ENCODE results near the gene C18orf63.
A peak's percentile ranks its signal among the peaks of the same experiment; 100 is the strongest.

The C18orf63 gene

GRCh38 chr18:74328206-74328605, 12.6 kb downstream of the C18orf63 start:
- DNase-seq (ENCODE audit: low spot score): no peak

- no peak for DNase-seq (ENCODE audit: low spot score)
These were observed 14.1 kb downstream of the C18orf63 start for GRCh38 chr18:74329688-74330205.

DNA sequence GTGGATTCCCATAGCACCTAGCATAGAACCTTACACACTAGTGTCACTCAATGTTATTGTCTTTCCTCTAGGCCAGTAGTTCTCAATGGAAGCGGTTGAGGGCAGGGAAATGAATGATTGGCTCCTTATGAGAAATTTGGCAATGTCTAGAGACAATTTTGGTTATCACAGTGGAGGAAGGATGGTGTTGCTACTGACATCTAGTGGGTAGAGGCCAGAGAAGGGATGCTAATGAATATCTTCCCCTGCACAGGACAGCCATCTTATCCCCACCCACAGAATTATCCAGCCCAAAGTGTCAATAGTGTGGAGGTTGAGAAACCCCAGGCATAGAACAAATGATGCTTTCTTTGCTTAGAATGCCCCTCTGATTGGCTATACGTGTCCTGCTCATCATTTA, 15.8 kb downstream of the C18orf63 start:
- no peak for DNase-seq (ENCODE audit: low spot score)

DNA sequence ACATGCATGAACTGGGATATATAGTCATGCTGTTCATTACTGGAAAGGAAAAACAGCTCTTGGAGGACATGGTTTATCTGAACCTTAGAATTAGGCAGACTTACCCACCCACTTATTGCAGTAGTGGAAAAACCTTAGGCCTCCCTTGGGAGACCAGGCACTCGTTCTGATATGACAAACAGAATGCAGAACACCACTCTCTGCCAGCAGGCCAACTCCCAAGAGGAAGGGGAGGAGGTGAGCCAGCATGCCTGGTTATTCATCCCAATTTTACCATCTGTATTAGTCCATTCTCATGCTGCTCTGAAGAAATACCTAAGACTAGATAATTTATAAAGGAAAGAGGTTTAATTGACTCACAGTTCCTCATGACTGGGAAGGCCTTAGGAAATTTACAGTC, 17.5 kb downstream of the C18orf63 start:
- no peak for DNase-seq (ENCODE audit: low spot score)

DNA sequence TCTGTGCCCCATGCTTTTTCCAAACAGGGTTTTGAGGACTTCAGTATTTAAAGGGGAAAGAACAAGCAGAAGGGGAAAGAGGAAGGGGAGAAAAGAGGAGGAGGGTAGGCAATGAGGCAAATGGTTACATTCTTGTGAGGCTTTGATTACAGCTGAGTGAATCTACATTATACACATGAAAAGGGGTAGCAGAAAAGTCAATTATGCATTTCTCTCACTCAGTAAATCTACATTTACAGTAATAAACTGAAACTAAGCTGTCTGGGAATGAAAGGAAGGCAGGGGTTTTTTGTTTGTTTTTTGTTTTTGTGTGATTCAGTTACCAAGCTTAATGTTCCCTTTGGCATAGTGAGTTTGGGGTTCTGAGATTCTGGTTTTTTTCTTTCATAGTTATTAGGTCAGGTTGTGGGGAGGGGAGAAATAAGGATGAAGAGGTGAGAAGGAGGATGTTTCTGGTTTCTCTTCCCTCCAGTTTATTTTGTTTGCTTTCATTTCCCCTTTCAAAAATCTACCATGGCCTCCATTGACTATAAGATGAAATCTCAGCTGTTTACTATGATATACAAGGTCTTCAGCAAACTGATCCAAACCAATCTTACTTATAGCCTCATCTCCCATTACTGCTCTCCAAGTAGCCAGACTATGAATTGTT, 18.7 kb downstream of the C18orf63 start:
- no peak for DNase-seq (ENCODE audit: low spot score)

GRCh38 chr18:74336656-74337055, 21.0 kb downstream of the C18orf63 start:
- no peak for DNase-seq (ENCODE audit: low spot score)

DNA sequence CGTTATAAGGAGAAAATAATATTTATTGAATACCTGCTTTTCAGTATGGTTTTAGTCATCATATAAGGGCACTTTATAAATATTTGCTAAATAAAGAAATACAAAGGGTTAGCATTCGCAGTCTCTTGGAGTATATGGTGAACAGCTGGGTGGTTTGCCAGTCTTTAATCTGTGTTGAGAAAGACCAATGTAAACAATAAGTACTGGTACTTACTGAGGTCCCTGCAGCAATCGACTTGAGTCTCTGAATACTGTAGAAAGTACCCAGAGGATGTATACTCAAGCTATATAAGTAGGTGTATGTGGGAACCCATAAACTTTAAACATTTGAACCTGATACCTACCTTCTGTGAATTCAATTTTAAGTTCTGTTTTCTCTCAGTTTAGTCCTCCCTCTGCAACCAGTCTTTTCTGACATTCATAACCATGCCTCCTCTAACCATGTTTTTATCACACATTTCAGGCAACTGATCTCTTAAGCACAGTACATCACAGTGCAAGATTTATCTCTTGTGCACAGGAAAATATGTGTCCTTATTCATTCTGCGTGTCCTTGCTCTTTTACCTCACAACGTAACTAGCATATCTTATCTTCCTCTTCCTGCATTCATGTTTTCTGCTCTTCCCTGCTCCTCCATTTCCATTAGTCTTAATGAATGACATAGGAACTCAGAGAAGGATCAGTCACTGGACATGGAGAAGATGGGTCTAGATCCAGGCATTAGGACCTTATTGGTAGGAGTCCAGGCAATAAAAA, 21.7 kb downstream of the C18orf63 start:
- DNase-seq (ENCODE audit: low spot score): no peak

DNA sequence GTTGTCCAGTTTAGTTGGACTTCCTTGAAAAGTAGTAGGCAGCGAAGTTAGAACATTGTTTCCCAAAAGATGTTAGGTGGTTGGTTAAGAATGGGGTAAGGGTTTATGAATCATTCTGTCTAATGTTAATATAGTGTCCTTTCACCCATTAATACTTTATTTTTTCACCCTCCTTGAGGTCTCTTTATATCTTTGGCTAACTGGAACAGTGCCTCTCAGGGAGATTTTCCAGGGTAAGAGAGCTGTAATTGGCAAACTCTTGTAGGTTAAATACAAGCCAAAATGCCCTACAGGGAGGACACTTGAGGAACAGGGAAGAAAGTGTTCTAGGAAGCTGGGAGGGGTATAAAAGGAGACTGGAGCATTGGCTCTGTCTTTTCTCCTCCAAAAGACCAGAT, 22.3 kb downstream of the C18orf63 start:
- no peak for DNase-seq (ENCODE audit: low spot score)

DNA sequence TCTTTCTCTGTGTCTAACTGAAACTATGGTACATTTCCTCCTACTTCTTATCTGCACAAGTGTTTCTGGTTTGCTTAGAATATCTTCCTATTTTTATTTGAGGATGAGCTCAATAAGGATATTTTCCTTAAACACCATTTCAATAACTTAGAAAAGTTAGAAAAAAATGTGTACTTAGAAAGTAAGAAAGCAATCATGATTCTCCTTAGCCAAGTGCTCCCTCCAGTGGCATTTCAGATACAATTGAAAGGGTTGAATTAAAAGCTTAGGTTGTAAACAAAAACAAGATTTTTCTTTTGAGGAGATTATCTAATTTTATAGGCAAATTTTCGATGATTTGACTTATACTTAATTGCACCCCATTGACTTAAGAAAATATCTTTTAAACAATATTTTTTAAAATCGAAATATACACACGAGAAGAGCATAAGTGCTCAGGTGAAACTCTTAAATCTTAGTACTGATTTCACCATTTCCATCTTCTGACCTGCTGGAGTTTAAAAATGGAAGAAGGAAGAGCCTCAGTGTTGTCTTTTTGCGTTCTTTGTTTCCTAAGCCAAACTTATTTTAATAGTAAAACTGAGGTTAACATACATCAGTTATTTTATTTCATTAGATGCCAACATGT, 26.9 kb downstream of the C18orf63 start:
- peak; percentile 59 for DNase-seq (ENCODE audit: low spot score)

- DNase-seq (ENCODE audit: low spot score): no peak
These were observed 30.6 kb downstream of the C18orf63 start for GRCh38 chr18:74346206-74346605.

- DNase-seq (ENCODE audit: low spot score): no peak
These were observed 32.9 kb downstream of the C18orf63 start for GRCh38 chr18:74348581-74348980.

GRCh38 chr18:74351354-74351753, 35.7 kb downstream of the C18orf63 start:
- DNase-seq (ENCODE audit: low spot score): no peak

GRCh38 chr18:74353169-74353775, 37.6 kb downstream of the C18orf63 start:
- peak; percentile 58 for DNase-seq (ENCODE audit: low spot score)

GRCh38 chr18:74356959-74357358, 41.3 kb downstream of the C18orf63 start:
- no peak for DNase-seq (ENCODE audit: low spot score)

DNA sequence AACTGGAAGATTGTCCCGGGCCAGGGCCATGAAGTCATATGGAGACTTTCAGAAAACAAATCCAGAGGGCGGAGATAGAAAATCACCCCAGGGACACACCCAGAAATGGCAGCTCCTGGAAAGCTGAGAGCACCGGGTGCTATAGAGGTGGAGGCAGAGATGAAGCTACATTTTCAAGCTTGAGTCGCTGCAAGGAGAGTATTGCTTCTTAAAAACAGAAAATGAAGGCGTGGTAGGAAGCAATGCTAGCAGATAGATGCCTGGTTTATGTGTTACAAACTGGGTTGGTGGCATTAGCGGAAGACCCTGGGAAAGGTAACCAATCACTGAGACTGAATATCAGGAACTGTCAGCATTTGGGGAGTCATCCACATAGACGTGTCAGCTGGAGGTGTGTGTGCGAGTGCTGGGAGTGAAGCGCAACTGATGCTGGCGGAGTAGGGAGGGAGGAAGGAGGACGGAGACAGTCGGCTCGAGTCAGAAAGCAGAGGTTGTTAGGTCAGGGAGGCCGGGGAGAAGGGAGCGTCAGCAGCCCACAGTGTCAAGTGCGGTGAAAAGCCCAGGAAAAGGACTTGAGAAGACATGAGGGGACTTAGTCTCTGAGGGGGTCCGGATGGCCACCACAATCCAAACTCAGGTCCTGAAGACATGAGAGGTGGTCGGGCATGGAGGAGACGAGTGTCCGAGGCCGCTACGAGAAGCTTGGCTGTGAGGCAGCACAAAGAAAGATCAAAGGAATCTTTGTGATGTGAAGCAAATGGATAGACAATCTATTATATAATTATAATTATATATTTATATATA, 45.4 kb downstream of the C18orf63 start:
- no peak for DNase-seq (ENCODE audit: low spot score)

DNA sequence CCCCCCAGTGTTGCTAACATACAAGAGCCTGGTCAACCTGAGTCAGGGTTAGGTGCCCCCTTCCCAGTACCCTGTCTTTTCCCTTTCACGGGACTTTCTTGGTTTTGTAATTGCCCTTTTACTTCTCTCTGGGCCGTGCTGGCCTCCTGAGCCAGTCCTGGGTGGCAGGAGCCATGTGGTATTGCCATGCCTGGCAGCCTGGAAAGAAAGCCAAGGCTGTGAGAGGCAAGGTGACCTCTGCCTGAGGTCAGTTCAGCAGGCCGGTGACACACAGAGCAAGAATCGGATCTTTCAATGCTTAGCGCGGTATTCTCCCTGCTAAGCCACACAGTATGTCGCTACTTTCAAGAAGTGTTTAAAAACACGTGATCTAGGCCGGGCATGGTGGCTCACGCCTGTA, 52.3 kb downstream of the C18orf63 start:
- DNase-seq (ENCODE audit: low spot score): no peak

DNA sequence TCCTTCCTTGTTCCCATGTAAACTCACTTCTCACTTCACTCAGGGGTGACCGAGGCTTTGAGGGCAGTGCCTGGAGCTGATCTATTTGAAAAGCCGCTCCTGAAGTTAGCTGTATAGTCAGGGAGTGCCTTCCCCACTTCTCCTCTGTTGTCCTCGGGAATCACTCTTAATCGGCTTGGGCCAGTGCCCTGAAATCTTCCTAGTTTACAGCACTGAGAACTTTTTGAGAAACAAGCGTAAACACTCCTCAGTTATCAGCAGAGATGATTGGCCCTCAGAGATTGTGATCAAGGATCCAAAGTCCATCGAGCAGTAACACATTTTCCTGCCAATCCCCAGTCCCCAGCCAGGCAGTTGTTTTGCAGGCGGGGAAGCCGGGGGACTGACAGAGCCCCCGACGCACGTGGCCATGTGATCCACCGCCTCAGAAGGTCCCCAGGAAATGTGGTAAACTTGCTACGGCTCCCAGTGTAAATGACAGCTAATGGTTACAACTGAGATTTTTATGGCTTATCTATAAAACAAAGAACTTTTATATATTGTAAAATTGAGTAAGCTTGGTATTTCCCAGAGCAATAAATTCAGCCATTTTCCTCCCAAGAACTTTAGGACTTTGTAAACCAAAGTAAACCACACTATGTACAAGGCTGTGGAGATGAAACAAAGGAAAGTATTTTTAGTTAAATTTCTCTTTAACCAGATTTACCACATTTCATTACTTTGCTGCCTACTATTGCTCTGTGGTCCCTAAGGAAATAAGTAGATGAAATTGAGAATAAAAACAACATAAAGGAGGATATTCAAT, 53.5 kb downstream of the C18orf63 start:
- DNase-seq (ENCODE audit: low spot score): peak; percentile 73

GRCh38 chr18:74370115-74370514, 54.5 kb downstream of the C18orf63 start:
- no peak for DNase-seq (ENCODE audit: low spot score)

DNA sequence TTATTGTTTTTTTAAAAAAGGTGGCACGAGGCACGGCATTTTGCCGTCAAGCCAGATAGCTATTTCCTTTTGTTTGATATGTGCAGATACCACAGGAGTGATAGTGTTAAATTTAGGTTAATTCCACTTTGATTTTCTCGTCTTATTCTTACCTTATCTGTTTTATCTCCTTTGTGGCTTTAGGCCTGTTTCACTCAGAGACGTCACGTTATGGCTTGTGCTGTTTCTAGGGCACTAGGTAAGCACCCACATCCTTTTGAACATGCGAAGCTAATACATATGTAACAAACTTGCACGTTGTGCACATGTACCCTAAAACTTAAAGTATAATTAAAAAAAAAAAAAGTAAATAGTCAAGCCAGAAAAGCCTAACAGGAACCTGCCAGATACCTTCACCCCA, 57.8 kb downstream of the C18orf63 start:
- DNase-seq (ENCODE audit: low spot score): no peak

DNA sequence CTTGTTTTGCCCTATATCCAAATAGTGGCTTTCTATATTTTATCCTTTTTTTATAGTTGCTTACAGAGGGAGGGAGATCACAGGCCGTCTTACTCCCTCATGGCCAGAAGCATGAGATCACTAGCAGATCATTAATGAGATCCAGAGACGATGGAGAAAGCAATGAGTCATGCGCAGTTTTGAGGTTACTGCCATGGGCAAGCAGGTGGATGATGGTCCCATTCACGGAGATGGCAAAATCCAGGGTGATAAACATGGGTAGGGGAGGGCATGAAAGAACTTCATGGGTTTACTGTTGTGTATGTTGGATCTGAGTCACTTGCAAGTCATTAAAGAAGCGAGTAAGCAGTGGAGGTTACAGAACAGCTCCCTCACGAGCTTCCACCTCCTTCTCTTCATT, 60.4 kb downstream of the C18orf63 start:
- DNase-seq (ENCODE audit: low spot score): peak; percentile 24

- no peak for DNase-seq (ENCODE audit: low spot score)
These were observed 60.9 kb downstream of the C18orf63 start for GRCh38 chr18:74376523-74376922.
